HEK293 (cell line): ENCODE results near the gene CEP43.

Experiments
- HIC1 ChIP-seq: fragments of 450-650 bp; formaldehyde crosslinking; IDR thresholded peaks from 2 replicates; pipeline ENCODE4 v1.5.1; 2016; ENCODE audit warnings: missing biosample characterization, missing genetic modification characterization
- MEIS1 ChIP-seq: sonication (generic); formaldehyde crosslinking; IDR thresholded peaks from 2 replicates; pipeline ENCODE4 v1.8.1; 2022; ENCODE audit warnings: missing genetic modification reagents, mild to moderate bottlenecking, borderline replicate concordance
- PRDM10 ChIP-seq: fragments of 450-650 bp; formaldehyde crosslinking; IDR thresholded peaks from 2 replicates; pipeline ENCODE4 v1.5.1; 2016; ENCODE audit warnings: missing biosample characterization, missing genetic modification characterization
- PRDM6 ChIP-seq: fragments of 450-650 bp; formaldehyde crosslinking; IDR thresholded peaks from 2 replicates; pipeline ENCODE4 v1.5.1; 2017; ENCODE audit warnings: missing biosample characterization, missing genetic modification characterization
- TCF7L2 ChIP-seq: IDR thresholded peaks from 2 replicates; pipeline ENCODE4 v1.6.1; 2011; ENCODE audit warnings: low read depth, mild to moderate bottlenecking, inconsistent platforms, low read length, moderate library complexity, borderline replicate concordance
- YY1 ChIP-seq: fragments of 450-650 bp; formaldehyde crosslinking; IDR thresholded peaks from 2 replicates; pipeline ENCODE4 v1.5.1; 2018; ENCODE audit warnings: missing biosample characterization, missing genetic modification characterization
- YY2 ChIP-seq: fragments of 450-650 bp; formaldehyde crosslinking; IDR thresholded peaks from 2 replicates; pipeline ENCODE4 v1.5.1; 2016; ENCODE audit warnings: missing biosample characterization, missing genetic modification characterization
- ZBTB44 ChIP-seq: fragments of 450-650 bp; IDR thresholded peaks from 2 replicates; pipeline ENCODE4 v1.5.1; 2018; ENCODE audit warnings: missing biosample characterization, mild to moderate bottlenecking, missing genetic modification characterization
- ZBTB48 ChIP-seq: fragments of 450-650 bp; formaldehyde crosslinking; IDR thresholded peaks from 2 replicates; pipeline ENCODE4 v1.5.1; 2016; ENCODE audit warnings: missing biosample characterization, missing genetic modification characterization
- ZFP3 ChIP-seq: fragments of 450-650 bp; formaldehyde crosslinking; IDR thresholded peaks from 2 replicates; pipeline ENCODE4 v1.5.1; 2016; ENCODE audit warnings: low read depth, missing biosample characterization, missing genetic modification characterization
- ZNF114 ChIP-seq: fragments of 450-650 bp; formaldehyde crosslinking; IDR thresholded peaks from 2 replicates; pipeline ENCODE4 v1.5.0; 2017; ENCODE audit warnings: missing biosample characterization, missing genetic modification characterization
- ZNF202 ChIP-seq: fragments of 450-650 bp; formaldehyde crosslinking; IDR thresholded peaks from 2 replicates; pipeline ENCODE4 v1.5.1; 2016; ENCODE audit warnings: missing biosample characterization, missing genetic modification characterization, borderline replicate concordance
- ZNF221 ChIP-seq: fragments of 450-650 bp; formaldehyde crosslinking; IDR thresholded peaks from 2 replicates; pipeline ENCODE4 v1.5.1; 2017; ENCODE audit warnings: missing biosample characterization, missing genetic modification characterization, borderline replicate concordance
- ZNF248 ChIP-seq: fragments of 450-650 bp; formaldehyde crosslinking; IDR thresholded peaks from 2 replicates; pipeline ENCODE4 v1.5.1; 2017; ENCODE audit warnings: missing biosample characterization, missing genetic modification characterization
- ZNF274 ChIP-seq, 2 experiments: fragments of 200-500 bp in 1 of 2; fragments of 450-650 bp in 1 of 2; sonication (Bioruptor generic) in 1 of 2; formaldehyde crosslinking in 1 of 2; IDR thresholded peaks; 2 replicates each; pipeline versions ENCODE4 v1.5.1 to v1.6.1; 2014 to 2016; ENCODE audit warnings: borderline replicate concordance in 1 of 2, inconsistent platforms in 1 of 2, low read length in 1 of 2, missing biosample characterization in 1 of 2, missing genetic modification characterization in 1 of 2
- ZNF302 ChIP-seq: fragments of 450-650 bp; formaldehyde crosslinking; IDR thresholded peaks from 2 replicates; pipeline ENCODE4 v1.5.1; 2016; ENCODE audit warnings: missing biosample characterization, missing genetic modification characterization, low read depth
- ZNF423 ChIP-seq: fragments of 450-650 bp; formaldehyde crosslinking; IDR thresholded peaks from 2 replicates; pipeline ENCODE4 v1.5.1; 2016; ENCODE audit warnings: missing biosample characterization, missing genetic modification characterization
- ZNF449 ChIP-seq: fragments of 450-650 bp; formaldehyde crosslinking; IDR thresholded peaks from 2 replicates; pipeline ENCODE4 v1.5.1; 2017; ENCODE audit warnings: missing biosample characterization, mild to moderate bottlenecking, missing genetic modification characterization, moderate library complexity
- ZNF488 ChIP-seq: fragments of 450-650 bp; formaldehyde crosslinking; IDR thresholded peaks from 2 replicates; pipeline ENCODE4 v1.5.1; 2016; ENCODE audit warnings: missing biosample characterization, missing genetic modification characterization
- ZNF501 ChIP-seq: fragments of 450-650 bp; formaldehyde crosslinking; IDR thresholded peaks from 2 replicates; pipeline ENCODE4 v1.5.1; 2016; ENCODE audit warnings: missing biosample characterization, missing genetic modification characterization
- ZNF555 ChIP-seq: fragments of 450-650 bp; formaldehyde crosslinking; conservative IDR thresholded peaks from 2 replicates; pipeline ENCODE4 v1.5.1; 2017; ENCODE audit warnings: missing biosample characterization, mild to moderate bottlenecking, missing genetic modification characterization, inconsistent platforms
- ZNF571 ChIP-seq: fragments of 450-650 bp; formaldehyde crosslinking; IDR thresholded peaks from 2 replicates; pipeline ENCODE4 v1.5.0; 2017; ENCODE audit warnings: missing biosample characterization, missing genetic modification characterization
- ZNF585B ChIP-seq: fragments of 450-650 bp; formaldehyde crosslinking; IDR thresholded peaks from 2 replicates; pipeline ENCODE4 v1.5.1; 2016; ENCODE audit warnings: missing biosample characterization, missing genetic modification characterization
- ZNF596 ChIP-seq: fragments of 450-650 bp; IDR thresholded peaks from 2 replicates; pipeline ENCODE4 v1.5.0; 2018; ENCODE audit warnings: missing biosample characterization, mild to moderate bottlenecking, missing genetic modification characterization, moderate library complexity
- ZNF776 ChIP-seq: fragments of 450-650 bp; formaldehyde crosslinking; IDR thresholded peaks from 2 replicates; pipeline ENCODE4 v1.5.0; 2017; ENCODE audit warnings: missing biosample characterization, missing genetic modification characterization, borderline replicate concordance
- ZNF777 ChIP-seq: fragments of 450-650 bp; formaldehyde crosslinking; IDR thresholded peaks from 2 replicates; pipeline ENCODE4 v1.5.1; 2017; ENCODE audit warnings: missing biosample characterization, missing genetic modification characterization, borderline replicate concordance

Gene CEP43

GRCh38 chr6:166957087-166957804 is 42.0 kb upstream of the CEP43 start (continued):
- no peak for TF ChIP-seq ZBTB44 (tag by site-specific recombination)
- no peak for TF ChIP-seq ZNF555
- TF ChIP-seq ZNF202 (tag by site-specific recombination), result no peak
- no peak for TF ChIP-seq ZNF114 (tag by site-specific recombination)
- TF ChIP-seq ZBTB48 (tag by site-specific recombination), result no peak
- TF ChIP-seq PRDM10, result peak; percentile 11; the same call in 1 of the 2 replicates
- TF ChIP-seq YY1 (tag by site-specific recombination), result no peak
- no peak for TF ChIP-seq PRDM6 (tag by site-specific recombination)
- TF ChIP-seq ZNF776 (tag by site-specific recombination), result no peak
- no peak for TF ChIP-seq YY2 (tag by site-specific recombination)
- no peak for TF ChIP-seq ZNF596 (tag by site-specific recombination)
- no peak for TF ChIP-seq ZNF571 (tag by site-specific recombination)
- no peak for TF ChIP-seq MEIS1
- TF ChIP-seq ZNF302, result no peak
- TF ChIP-seq ZNF449 (tag by site-specific recombination), result no peak
- TF ChIP-seq HIC1 (tag by site-specific recombination), result no peak
- no peak for TF ChIP-seq ZNF585B (tag by site-specific recombination)
- no peak for TF ChIP-seq ZNF501 (tag by site-specific recombination)
- TF ChIP-seq ZNF488 (tag by site-specific recombination), result no peak
- no peak for TF ChIP-seq TCF7L2
- no peak for TF ChIP-seq ZNF221 (tag by site-specific recombination)
- no peak for TF ChIP-seq ZFP3 (tag by site-specific recombination)
- TF ChIP-seq ZNF248, result no peak
- no peak for TF ChIP-seq ZNF274 (IDR thresholded peaks at IDR 0.05; ENCODE audit: low read length)
- TF ChIP-seq ZNF274 (tag by site-specific recombination; IDR thresholded peaks at IDR 0.05; ENCODE audit: borderline replicate concordance), result no peak
- TF ChIP-seq ZNF777 (tag by site-specific recombination), result no peak
- no peak for TF ChIP-seq ZNF423 (tag by site-specific recombination)
